ENCODE measurements around the gene TRIM2.
A peak's percentile ranks its signal among the peaks of the same experiment; 100 is the strongest.
"Not testable (repeated sequence)": the region's sequence is repeated elsewhere in the genome, so short reads cannot be mapped to it uniquely, and the experiment has no call there.

The TRIM2 gene

GRCh38 chr4:153191795-153192363, 12.4 kb upstream of the TRIM2 start:
- DNase-seq: no peak

- no peak for DNase-seq
These were observed 6.9 kb upstream of the TRIM2 start for GRCh38 chr4:153197301-153197700.

- DNase-seq: no peak
These were observed 5.5 kb upstream of the TRIM2 start for GRCh38 chr4:153198719-153199118.

GRCh38 chr4:153203746-153204145, 497 bp upstream of the TRIM2 start:
- DNase-seq: not testable (repeated sequence)

- DNase-seq: peak; percentile 18
These were observed 745 bp downstream of the TRIM2 start for GRCh38 chr4:153204728-153205648.

GRCh38 chr4:153205757-153206156, 1.5 kb downstream of the TRIM2 start:
- no peak for DNase-seq

GRCh38 chr4:153206534-153206933, 2.3 kb downstream of the TRIM2 start:
- no peak for DNase-seq

GRCh38 chr4:153207027-153207426, 2.8 kb downstream of the TRIM2 start:
- DNase-seq: no peak

- DNase-seq: no peak
These were observed 3.3 kb downstream of the TRIM2 start for GRCh38 chr4:153207567-153207966.

GRCh38 chr4:153209410-153209809, 5.2 kb downstream of the TRIM2 start:
- no peak for DNase-seq

GRCh38 chr4:153210727-153211126, 6.5 kb downstream of the TRIM2 start:
- DNase-seq: no peak

GRCh38 chr4:153211986-153212728, 7.9 kb downstream of the TRIM2 start:
- no peak for DNase-seq

GRCh38 chr4:153212736-153213135, 8.5 kb downstream of the TRIM2 start:
- no peak for DNase-seq

- DNase-seq: no peak
These were observed 11.7 kb downstream of the TRIM2 start for GRCh38 chr4:153215921-153216320.

- no peak for DNase-seq
These were observed 12.3 kb downstream of the TRIM2 start for GRCh38 chr4:153216546-153216945.

GRCh38 chr4:153217440-153217839, 13.2 kb downstream of the TRIM2 start:
- DNase-seq: no peak

- DNase-seq: no peak
These were observed 14.7 kb downstream of the TRIM2 start for GRCh38 chr4:153218961-153219360.

- DNase-seq: no peak
These were observed 16.6 kb downstream of the TRIM2 start for GRCh38 chr4:153220682-153221395.

GRCh38 chr4:153221783-153222706, 17.8 kb downstream of the TRIM2 start:
- DNase-seq: peak; percentile 18

GRCh38 chr4:153222707-153223426, 18.6 kb downstream of the TRIM2 start:
- no peak for DNase-seq

- no peak for DNase-seq
These were observed 19.2 kb downstream of the TRIM2 start for GRCh38 chr4:153223427-153223801.
